ENCODE measurements around the gene PHACTR1.

The PHACTR1 gene

DNA sequence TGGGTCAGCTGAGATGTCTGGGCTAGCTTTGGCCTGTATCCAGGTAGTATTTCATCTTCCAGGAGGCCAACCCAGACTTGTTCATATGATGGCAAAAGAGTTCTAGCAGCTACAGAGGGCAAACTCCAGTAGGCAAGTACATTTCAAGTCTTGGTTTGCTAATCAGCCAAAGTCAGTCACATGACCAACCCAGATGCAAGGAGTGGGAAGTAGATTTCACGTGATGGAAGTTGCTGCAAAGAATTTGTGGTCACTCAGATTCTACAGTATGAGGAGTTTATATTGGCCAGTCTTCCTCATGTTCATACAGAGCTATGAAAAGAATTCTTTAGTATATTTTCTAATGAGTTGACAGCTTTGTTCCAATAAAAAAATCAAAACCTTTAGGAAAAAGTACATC, 101.8 kb downstream of the PHACTR1 start:
- TF ChIP-seq, protein P1, sequence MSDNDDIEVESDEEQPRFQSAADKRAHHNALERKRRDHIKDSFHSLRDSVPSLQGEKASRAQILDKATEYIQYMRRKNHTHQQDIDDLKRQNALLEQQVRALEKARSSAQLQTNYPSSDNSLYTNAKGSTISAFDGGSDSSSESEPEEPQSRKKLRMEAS (IDR thresholded peaks at IDR 0.05), result no peak
- TF ChIP-seq YY1 (IDR thresholded peaks at IDR 0.05; ENCODE audit: low read depth) (no peak), ZBTB7A (IDR thresholded peaks at IDR 0.05; ENCODE audit: low read depth) (no peak), RAD21 (IDR thresholded peaks at IDR 0.05; ENCODE audit: low read depth) (no peak), TCF12 (IDR thresholded peaks at IDR 0.05; ENCODE audit: low read depth) (no peak), NFIC (IDR thresholded peaks at IDR 0.05) (no peak), EGR1 (IDR thresholded peaks at IDR 0.05) (no peak), TEAD4 (IDR thresholded peaks at IDR 0.05) (no peak), TAF1 (IDR thresholded peaks at IDR 0.05; ENCODE audit: low read depth) (no peak), EP300 (IDR thresholded peaks at IDR 0.05; ENCODE audit: borderline replicate concordance) (no peak), CREB1 (IDR thresholded peaks at IDR 0.05; ENCODE audit: low read depth) (no peak), FOXM1 (IDR thresholded peaks at IDR 0.05; ENCODE audit: borderline replicate concordance, low read depth) (no peak), CEBPB (IDR thresholded peaks at IDR 0.05) (no peak)
- TF ChIP-seq, protein P2, sequence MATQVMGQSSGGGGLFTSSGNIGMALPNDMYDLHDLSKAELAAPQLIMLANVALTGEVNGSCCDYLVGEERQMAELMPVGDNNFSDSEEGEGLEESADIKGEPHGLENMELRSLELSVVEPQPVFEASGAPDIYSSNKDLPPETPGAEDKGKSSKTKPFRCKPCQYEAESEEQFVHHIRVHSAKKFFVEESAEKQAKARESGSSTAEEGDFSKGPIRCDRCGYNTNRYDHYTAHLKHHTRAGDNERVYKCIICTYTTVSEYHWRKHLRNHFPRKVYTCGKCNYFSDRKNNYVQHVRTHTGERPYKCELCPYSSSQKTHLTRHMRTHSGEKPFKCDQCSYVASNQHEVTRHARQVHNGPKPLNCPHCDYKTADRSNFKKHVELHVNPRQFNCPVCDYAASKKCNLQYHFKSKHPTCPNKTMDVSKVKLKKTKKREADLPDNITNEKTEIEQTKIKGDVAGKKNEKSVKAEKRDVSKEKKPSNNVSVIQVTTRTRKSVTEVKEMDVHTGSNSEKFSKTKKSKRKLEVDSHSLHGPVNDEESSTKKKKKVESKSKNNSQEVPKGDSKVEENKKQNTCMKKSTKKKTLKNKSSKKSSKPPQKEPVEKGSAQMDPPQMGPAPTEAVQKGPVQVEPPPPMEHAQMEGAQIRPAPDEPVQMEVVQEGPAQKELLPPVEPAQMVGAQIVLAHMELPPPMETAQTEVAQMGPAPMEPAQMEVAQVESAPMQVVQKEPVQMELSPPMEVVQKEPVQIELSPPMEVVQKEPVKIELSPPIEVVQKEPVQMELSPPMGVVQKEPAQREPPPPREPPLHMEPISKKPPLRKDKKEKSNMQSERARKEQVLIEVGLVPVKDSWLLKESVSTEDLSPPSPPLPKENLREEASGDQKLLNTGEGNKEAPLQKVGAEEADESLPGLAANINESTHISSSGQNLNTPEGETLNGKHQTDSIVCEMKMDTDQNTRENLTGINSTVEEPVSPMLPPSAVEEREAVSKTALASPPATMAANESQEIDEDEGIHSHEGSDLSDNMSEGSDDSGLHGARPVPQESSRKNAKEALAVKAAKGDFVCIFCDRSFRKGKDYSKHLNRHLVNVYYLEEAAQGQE (IDR thresholded peaks at IDR 0.05; ENCODE audit: low read depth), result no peak
- TF ChIP-seq, protein P3, sequence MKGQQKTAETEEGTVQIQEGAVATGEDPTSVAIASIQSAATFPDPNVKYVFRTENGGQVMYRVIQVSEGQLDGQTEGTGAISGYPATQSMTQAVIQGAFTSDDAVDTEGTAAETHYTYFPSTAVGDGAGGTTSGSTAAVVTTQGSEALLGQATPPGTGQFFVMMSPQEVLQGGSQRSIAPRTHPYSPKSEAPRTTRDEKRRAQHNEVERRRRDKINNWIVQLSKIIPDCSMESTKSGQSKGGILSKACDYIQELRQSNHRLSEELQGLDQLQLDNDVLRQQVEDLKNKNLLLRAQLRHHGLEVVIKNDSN (IDR thresholded peaks at IDR 0.05), result no peak

DNA sequence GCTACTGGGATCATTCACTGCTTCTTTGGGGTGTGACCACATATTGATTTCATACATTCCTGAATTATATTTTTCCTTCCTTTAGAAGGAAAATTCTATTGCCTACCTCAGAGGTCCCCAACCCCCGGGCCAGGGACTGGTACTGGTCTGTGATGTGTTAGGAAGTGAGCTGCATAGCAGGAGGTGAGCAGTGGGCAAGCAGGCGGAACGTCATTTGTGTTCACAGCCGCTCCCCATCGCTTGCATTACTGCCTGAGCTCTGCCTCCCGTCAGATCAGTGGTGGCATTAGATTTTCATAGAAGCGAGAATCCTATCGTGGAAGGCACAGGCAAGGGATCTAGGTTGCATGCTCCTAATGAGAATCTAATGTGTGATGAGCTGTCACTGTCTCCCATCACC, 107.3 kb downstream of the PHACTR1 start:
- TF ChIP-seq, protein P1 (IDR thresholded peaks at IDR 0.05), result no peak
- TF ChIP-seq RAD21 (IDR thresholded peaks at IDR 0.05; ENCODE audit: low read depth) (no peak), TEAD4 (IDR thresholded peaks at IDR 0.05) (no peak), YY1 (IDR thresholded peaks at IDR 0.05; ENCODE audit: low read depth) (no peak), TAF1 (IDR thresholded peaks at IDR 0.05; ENCODE audit: low read depth) (no peak), CEBPB (IDR thresholded peaks at IDR 0.05) (no peak), ZBTB7A (IDR thresholded peaks at IDR 0.05; ENCODE audit: low read depth) (no peak), NFIC (IDR thresholded peaks at IDR 0.05) (no peak), TCF12 (IDR thresholded peaks at IDR 0.05; ENCODE audit: low read depth) (no peak), EGR1 (IDR thresholded peaks at IDR 0.05) (no peak), CREB1 (IDR thresholded peaks at IDR 0.05; ENCODE audit: low read depth) (no peak)
- TF ChIP-seq, protein P2 (IDR thresholded peaks at IDR 0.05; ENCODE audit: low read depth), result no peak
- TF ChIP-seq, protein P3 (IDR thresholded peaks at IDR 0.05), result no peak

DNA sequence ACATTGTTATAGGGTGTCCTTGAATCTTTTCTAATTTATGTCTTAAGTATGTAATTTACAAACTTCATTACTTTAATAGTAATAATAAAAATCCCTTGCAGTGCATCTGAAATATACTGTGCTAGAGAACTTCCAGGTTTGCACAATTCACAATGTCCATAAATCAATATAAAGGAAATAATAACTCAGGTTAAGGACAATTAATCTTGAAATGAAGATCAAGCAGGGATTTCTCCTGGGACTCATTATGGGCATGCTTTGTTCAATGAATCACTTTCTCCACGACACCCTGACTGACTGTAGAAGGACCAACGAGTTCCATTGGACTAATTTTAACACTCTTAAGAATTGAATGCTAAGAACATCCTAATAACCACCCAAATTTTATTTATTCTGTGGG, 110.0 kb downstream of the PHACTR1 start:
- TF ChIP-seq RAD21 (IDR thresholded peaks at IDR 0.05; ENCODE audit: low read depth), result no peak
- TF ChIP-seq TAF1 (IDR thresholded peaks at IDR 0.05; ENCODE audit: low read depth), result no peak
- TF ChIP-seq YY1 (IDR thresholded peaks at IDR 0.05; ENCODE audit: low read depth), result no peak
- TF ChIP-seq CREB1 (IDR thresholded peaks at IDR 0.05; ENCODE audit: low read depth), result no peak
- TF ChIP-seq TEAD4 (IDR thresholded peaks at IDR 0.05), result no peak

DNA sequence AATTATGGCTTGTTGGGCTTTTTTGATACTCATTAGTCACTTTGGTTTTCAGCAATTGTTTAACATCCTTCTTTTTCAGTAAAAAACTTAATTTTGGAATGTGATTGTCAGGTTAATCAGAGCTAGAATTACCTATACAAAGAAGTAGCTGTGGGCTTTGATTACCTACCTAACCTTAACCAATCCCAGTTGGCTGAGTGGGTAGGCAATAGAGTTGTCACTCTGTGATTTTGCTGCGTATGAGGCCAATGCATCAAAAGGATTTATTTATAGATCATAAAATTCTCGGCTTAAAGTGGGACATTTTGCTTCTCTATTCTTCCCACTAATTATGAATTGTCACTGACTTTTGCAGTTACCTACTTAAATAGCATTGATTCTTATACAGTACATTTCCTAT, 111.4 kb downstream of the PHACTR1 start:
- TF ChIP-seq CEBPB (IDR thresholded peaks at IDR 0.05), result no peak
- no peak for TF ChIP-seq YY1 (IDR thresholded peaks at IDR 0.05; ENCODE audit: low read depth)
- TF ChIP-seq EGR1 (IDR thresholded peaks at IDR 0.05), result no peak
- TF ChIP-seq CREB1 (IDR thresholded peaks at IDR 0.05; ENCODE audit: low read depth), result no peak
- TF ChIP-seq, protein P2 (IDR thresholded peaks at IDR 0.05; ENCODE audit: low read depth), result no peak
- no peak for TF ChIP-seq EP300 (IDR thresholded peaks at IDR 0.05; ENCODE audit: borderline replicate concordance)
- TF ChIP-seq, protein P3 (IDR thresholded peaks at IDR 0.05), result no peak
- TF ChIP-seq, protein P1 (IDR thresholded peaks at IDR 0.05), result no peak
- no peak for TF ChIP-seq NFIC (IDR thresholded peaks at IDR 0.05)

All from Ishikawa (cell line).